Fibroblast of mammary gland (primary cell): ENCODE measurements around the gene SEZ6L.

Experiments
- DNase-seq: peaks from one replicate; pipeline ENCODE4 v3.0.0-alpha.2; 2010; ENCODE audit warnings: low read depth
- H3K4me3 ChIP-seq: 2 replicates; pipeline ENCODE4 v1.5.1; 2011; ENCODE audit warnings: low read depth, mild to moderate bottlenecking, low read length, moderate library complexity; ENCODE audit not compliant: control insufficient read depth
- TF ChIP-seq, protein P1 (sequence below): conservative IDR thresholded peaks from 2 replicates; pipeline ENCODE4 v1.5.1; 2011; ENCODE audit warnings: low read depth, low read length, inconsistent platforms; ENCODE audit not compliant: control insufficient read depth, insufficient read depth

Gene SEZ6L

DNA sequence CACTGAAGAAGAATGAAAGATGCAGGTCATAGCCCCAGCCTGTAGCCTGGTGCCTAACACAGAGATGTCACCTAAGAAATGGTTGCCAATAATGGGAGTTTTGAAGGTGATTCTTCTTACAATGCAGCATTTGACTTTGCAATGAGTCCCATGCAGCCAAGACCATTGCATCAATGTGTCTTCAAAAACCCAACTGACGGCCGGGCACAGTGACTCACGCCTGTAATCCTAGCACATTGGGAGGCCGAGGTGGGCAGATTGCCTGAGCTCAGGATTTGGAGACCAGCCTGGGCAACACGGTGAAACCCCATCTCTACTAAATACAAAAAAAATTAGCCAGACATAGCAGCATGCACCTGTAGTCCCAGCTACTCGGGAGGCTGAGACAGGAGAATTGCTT lies 170.5 kb downstream of the SEZ6L start:
- TF ChIP-seq, protein P1, sequence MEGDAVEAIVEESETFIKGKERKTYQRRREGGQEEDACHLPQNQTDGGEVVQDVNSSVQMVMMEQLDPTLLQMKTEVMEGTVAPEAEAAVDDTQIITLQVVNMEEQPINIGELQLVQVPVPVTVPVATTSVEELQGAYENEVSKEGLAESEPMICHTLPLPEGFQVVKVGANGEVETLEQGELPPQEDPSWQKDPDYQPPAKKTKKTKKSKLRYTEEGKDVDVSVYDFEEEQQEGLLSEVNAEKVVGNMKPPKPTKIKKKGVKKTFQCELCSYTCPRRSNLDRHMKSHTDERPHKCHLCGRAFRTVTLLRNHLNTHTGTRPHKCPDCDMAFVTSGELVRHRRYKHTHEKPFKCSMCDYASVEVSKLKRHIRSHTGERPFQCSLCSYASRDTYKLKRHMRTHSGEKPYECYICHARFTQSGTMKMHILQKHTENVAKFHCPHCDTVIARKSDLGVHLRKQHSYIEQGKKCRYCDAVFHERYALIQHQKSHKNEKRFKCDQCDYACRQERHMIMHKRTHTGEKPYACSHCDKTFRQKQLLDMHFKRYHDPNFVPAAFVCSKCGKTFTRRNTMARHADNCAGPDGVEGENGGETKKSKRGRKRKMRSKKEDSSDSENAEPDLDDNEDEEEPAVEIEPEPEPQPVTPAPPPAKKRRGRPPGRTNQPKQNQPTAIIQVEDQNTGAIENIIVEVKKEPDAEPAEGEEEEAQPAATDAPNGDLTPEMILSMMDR: no peak
- DNase-seq: no peak
- no peak overlapping the region for H3K4me3 ChIP-seq

DNA sequence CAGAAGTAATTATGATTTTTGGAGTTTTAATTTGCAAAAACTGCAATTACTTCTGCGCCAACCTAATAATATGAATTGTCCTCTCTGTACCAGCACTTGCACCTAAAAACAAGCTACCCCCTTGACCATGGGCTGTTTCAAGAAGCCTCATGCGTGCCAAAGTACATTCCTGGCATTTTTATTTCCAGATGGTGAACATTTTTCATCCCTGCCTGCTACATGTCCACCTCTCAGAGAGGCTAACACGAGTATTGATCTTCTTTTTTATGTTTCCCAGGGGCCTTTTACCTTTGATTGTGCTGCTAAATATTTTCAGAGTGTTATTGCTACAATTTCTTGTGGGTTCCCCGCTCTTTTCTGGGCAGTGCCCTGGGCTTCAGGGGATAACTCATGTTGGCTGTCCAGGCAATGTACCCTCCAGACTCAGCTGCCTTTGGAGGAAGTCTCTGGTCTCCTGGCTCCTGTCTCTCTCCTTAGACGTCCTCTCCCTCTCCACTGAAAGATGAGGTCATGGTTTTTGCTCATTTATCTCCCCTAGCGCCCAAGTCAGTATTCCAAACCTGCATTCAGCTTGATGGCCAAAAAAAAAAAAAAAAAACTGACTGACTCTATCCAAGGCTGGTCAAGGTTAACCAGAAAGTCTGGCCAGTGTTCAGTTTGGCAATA lies 173.6 kb downstream of the SEZ6L start:
- no peak for DNase-seq
- H3K4me3 ChIP-seq: no peak overlapping the region
- TF ChIP-seq, protein P1: no peak

DNA sequence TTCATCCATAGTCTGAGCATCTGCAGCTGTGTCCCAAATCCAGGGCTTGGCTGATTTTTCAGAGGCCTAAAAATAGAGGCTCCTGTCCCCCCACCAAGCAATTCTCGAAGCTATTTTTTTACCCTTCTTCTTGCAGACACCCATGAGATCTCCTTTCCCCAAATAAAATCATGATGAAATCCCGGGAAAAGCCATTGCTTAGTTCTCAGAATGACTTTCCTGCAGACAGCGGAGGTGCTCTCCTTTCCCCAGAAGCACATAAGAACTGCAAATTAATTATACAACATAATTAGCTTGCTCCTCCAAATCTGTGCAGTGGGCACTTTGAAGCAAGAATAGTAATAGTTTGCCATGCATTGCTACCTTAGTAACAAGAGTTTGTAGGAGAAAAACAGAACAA lies 176.2 kb downstream of the SEZ6L start:
- DNase-seq: no peak
- TF ChIP-seq, protein P1: no peak

DNA sequence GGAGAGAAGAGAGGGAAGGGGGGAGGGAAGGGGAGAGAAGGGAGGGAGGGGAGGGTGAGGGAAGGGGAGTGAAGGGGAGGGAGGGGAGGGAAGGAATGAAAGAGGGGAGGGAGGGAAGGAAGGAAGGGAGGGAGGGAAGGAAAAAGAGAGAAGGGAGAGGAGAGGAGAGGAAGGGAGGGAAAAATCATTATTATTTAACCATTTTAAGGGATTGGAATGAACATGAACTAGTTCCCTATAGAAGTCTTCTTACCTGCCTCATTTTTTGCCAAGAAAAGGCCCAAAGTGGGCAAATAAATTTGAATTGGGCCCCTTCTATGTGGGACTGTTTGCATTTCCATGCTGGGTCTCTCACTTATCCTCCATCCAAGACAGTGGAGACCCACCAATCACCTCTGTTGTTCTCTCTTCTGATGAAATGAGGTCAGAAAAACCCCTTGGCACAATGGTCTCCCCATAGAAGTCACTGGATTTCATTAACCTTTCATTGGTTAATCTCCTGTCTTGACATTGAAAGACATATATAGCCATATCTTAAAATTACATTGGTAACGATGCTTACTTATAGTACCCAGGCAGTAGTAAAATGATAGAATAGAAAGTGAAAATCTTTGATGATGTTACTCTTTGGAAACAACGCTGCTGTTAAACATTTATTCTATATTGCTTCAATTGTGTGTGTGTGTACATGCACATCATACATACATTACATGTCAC lies 179.7 kb downstream of the SEZ6L start:
- H3K4me3 ChIP-seq: no peak overlapping the region
- no peak for DNase-seq
- TF ChIP-seq, protein P1: no peak

More for the DNA sequence above, 176.2 kb downstream of the SEZ6L start:
- no peak overlapping the region for H3K4me3 ChIP-seq

DNA sequence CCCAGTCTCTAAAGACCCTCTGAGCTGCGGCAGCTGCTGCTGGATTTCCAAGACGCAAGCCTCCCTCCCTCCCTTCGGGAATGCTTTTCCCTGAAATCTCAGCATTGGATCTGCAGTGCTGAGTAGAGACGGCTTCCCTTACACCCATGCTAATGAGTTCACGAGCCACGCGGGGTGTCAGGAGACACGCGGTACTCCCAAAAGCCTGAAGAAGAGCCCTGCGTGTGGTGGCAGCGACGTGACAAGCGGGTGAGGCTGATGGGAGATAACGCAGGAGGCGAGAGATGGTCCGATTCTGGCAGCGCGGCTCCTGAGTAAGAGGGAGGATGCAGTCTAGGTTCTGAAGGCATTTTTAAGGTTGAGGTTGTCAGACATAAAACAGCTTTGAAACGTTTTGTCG lies 185.4 kb downstream of the SEZ6L start:
- TF ChIP-seq, protein P1: no peak
- DNase-seq: no peak
- no peak overlapping the region for H3K4me3 ChIP-seq

DNA sequence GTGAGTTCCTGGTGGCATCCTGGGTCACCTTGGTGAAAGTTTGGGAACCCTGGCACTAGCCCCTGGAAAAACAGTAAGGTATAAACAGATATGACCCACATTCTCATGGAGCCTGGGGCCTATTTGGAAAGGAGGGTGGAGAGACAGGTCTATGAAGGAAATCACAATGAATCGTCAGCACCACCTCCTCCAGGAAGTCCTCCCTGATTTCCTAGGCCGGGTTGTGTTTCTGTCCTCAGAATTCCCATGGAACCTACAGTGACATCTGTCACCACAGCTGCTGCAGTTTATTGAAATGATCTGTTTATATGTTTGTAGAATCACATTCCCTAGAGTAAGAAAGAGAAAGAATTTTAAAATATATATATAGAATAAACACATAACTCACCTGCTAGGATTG lies 188.0 kb downstream of the SEZ6L start:
- DNase-seq: no peak
- TF ChIP-seq, protein P1: no peak
- no peak overlapping the region for H3K4me3 ChIP-seq
